Activated T-cell treated with anti-CD3 and anti-CD28 coated beads, Interleukin-2, amount 50 U/mL, for 72 hours (primary cell): Measurements from ENCODE around the gene PGAP3. TPM values are rescaled to one million over a fixed set of nuclear protein-coding genes. Genes with fewer than 3 reads are reported as not detected.
"Not testable (repeated sequence)": the region's sequence is repeated elsewhere in the genome, so short reads cannot be mapped to it uniquely, and the experiment has no call there.

Experiments used
- ATAC-seq, 2 donors: fragments of 150-1000 bp; cut with Tn5 transposase; replicated peaks in 1 of 2; 2 replicates each; pipeline ENCODE4 v1.10.0; 2021; ENCODE audit warnings: moderate library complexity in 2 of 2, mild to moderate bottlenecking in 1 of 2
- DNase-seq, 2 donors: peaks; one replicate each; pipeline ENCODE4 v3.0.0; 2021 to 2022; ENCODE audit warnings: mixed read lengths in 1 of 2
- H3K27ac Mint-ChIP-seq: one replicate; pipeline ENCODE4 v1.8.0; 2022; ENCODE audit warnings: mild to moderate bottlenecking, moderate library complexity, mixed read lengths
- H3K27me3 Mint-ChIP-seq: one replicate; pipeline ENCODE4 v1.8.0; 2022; ENCODE audit warnings: low read depth, mixed read lengths
- H3K36me3 Mint-ChIP-seq, 2 donors: one replicate each; pipeline ENCODE4 v1.8.0; 2022; ENCODE audit warnings: mixed read lengths in 2 of 2, mild to moderate bottlenecking in 1 of 2; ENCODE audit not compliant: insufficient read depth in 2 of 2
- H3K4me1 Mint-ChIP-seq: one replicate; pipeline ENCODE4 v1.8.0; 2022; ENCODE audit warnings: low read depth, mixed read lengths
- H3K4me3 Mint-ChIP-seq, 2 donors: one replicate each; pipeline ENCODE4 v1.8.0; 2022; ENCODE audit warnings: mild to moderate bottlenecking in 2 of 2, mixed read lengths in 2 of 2, moderate library complexity in 2 of 2
- H3K9me3 Mint-ChIP-seq, 2 donors: one replicate each; pipeline ENCODE4 v1.8.0; 2022; ENCODE audit warnings: mixed read lengths in 2 of 2
- total RNA-seq, 2 donors: library from RNA; stranded (reverse); gene quantifications; one replicate each; pipeline ENCODE4 v1.2.3, GENCODE V29; 2022

The PGAP3 gene, protein sequence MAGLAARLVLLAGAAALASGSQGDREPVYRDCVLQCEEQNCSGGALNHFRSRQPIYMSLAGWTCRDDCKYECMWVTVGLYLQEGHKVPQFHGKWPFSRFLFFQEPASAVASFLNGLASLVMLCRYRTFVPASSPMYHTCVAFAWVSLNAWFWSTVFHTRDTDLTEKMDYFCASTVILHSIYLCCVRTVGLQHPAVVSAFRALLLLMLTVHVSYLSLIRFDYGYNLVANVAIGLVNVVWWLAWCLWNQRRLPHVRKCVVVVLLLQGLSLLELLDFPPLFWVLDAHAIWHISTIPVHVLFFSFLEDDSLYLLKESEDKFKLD
- 10 to 100 TPM in 1 of 2 donors, 1 to 10 TPM in 1; 8.5 to 12.8 TPM for total RNA-seq

DNA sequence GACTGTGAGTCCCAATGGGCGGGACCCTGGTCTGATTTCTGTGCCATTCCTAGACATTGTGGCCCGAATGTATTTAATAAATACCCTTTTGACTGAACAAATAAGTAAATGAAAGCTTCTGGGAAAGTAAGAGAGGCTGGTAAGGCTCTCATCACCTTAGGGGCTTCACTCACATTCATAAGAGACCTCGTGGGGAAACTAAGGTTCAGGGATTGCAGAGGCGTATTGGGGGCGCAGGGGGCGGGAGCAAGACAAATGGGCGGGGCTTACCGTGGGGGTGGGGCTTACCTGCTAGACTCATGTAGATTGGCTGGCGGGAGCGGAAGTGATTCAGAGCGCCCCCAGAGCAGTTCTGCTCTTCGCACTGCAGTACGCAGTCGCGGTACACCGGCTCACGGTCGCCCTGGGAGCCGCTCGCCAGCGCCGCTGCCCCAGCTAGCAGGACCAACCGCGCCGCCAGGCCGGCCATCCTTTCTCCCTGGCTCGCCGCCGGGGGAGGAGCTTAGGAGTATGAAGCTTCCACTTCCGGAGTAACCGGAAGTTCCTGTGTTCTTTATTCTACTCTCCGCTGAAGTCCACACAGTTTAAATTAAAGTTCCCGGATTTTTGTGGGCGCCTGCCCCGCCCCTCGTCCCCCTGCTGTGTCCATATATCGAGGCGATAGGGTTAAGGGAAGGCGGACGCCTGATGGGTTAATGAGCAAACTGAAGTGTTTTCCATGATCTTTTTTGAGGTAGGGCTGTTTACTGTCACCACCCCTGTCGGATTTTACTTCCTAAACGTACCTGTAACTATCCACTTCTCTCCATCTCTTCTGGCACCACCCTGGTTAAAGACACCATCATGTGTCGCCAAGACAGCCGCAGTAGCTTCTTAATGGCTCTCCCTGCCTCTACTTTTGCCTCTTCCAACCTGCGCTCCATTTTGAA is at the start of gene PGAP3:
Gene PGAP3, minus strand, starts transcription at position 512 of the 929 bp plus-strand sequence. Its CDS starts 43 bp downstream, at position 469.
- Mint-ChIP-seq H3K4me1 (peaks cover 27% of the 10 kb centered on the region), H3K27ac (peak within 1 kb of the TSS; percentile 98), H3K4me3 (peak within 1 kb of the TSS; percentile 94 to 96), H3K9me3 (no peaks in the 10 kb centered on the region), H3K36me3 (peaks cover 6 to 8% of the 10 kb centered on the region in 2 donors), H3K27me3 (no peaks in the 10 kb centered on the region)
- DNase-seq, result peak; percentile 90 to 92
- peak; percentile 96 to 97 for ATAC-seq

DNA sequence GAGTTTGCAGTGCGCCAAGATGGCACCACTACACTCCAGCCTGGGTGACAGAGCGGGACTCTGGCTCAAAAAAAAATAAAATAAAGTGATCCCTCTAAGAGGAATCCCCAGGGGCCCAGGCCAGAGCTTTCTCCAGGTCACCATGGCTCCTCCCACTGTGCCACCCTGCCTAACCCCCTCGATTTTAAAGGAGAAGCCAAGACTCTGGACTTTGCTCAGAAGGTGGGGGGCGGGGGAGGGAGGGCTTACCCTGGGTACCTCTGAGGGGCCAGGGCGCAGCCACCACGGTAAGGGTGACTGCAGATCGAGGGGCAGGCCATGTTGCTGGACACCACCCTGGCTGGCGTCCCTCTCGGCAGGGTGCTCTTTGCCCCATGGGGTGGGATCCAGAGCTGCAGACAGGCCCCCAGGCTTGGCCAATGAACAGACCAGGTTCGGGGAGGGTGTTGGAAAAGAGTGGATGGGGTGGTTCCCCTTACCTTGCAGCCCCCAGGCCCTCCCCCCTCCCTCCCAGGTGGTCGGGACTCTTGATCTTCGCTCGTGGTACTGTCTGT is 49.4 kb upstream of the PGAP3 start:
- H3K36me3 Mint-ChIP-seq, result no peaks in the 10 kb centered on the region
- no peak for ATAC-seq
- H3K27ac Mint-ChIP-seq, result no peak overlapping the region
- no peak for DNase-seq
- peaks cover 12% of the 10 kb centered on the region for H3K27me3 Mint-ChIP-seq
- peaks cover 42% of the 10 kb centered on the region for H3K4me1 Mint-ChIP-seq
- H3K4me3 Mint-ChIP-seq, result peak overlapping the region; percentile 44 to 93
- no peaks in the 10 kb centered on the region for H3K9me3 Mint-ChIP-seq

DNA sequence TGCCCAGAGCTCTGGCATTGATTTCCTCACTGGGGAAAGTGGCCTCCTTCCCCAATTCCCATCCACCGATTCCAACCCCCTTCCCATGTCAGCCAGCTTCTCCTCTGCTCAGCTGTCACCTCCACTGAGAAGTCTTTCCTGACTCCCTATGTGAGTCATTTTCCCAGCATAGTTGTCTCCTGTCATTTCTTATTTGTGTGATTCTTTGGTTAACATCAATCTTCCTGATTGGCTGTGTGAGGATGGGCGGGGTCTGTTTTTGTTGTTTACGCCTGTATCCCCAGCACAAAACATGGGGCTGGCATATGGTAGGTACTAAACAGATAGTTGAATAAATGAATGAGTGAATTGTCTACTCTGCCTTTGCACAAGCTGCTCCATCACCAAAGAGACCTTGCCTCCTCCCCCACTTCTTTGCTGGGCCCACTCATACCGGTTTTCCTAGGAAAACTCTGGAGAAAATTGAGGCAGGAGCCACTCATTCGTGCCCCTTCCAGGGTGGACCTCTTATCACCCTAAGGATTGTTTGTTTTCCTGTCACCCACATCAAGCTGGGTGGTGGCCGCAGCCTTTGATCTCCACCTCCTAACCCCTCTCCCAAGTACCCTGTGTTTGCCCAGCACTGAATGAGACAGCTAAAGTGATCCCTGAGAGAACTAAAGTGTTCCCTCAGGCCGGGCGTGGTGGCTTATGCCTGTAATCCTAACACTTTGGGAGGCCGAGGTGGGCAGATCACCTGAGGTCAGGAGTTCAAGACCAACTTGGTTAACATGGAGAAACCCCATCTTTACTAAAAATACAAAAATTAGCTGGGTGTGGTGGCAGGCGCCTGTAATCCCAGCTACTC is 48.7 kb upstream of the PGAP3 start:
- ATAC-seq, result no peak
- Mint-ChIP-seq H3K9me3 (no peaks in the 10 kb centered on the region), H3K36me3 (no peaks in the 10 kb centered on the region), H3K27me3 (peaks cover 12% of the 10 kb centered on the region), H3K27ac (no peak overlapping the region), H3K4me1 (peaks cover 42% of the 10 kb centered on the region), H3K4me3 (no peak overlapping the region)
- no peak for DNase-seq

DNA sequence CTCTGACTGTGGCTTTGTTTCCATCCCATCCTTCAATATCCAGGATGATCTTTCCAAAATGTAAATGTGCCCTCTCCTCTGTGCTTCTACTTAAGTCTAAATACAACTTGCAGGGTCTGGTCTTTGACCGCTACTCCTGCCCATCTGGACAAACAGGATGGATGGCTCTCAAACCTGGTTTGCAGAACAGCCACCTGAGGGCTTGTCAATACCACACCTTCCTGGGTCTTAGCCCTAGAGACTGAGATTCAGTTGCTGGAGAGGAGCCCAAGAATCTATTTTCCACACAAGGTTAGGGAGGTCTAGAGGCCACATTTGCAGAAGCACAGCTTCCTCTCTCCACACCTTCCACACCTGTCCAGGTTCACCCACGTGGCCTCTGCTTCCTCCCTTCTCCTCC is 48.0 kb upstream of the PGAP3 start:
- Mint-ChIP-seq H3K36me3 (no peaks in the 10 kb centered on the region), H3K9me3 (no peaks in the 10 kb centered on the region), H3K27ac (no peak overlapping the region), H3K4me1 (peaks cover 40% of the 10 kb centered on the region), H3K4me3 (no peak overlapping the region), H3K27me3 (peaks cover 12% of the 10 kb centered on the region)
- DNase-seq (no peak), ATAC-seq (no peak)

DNA sequence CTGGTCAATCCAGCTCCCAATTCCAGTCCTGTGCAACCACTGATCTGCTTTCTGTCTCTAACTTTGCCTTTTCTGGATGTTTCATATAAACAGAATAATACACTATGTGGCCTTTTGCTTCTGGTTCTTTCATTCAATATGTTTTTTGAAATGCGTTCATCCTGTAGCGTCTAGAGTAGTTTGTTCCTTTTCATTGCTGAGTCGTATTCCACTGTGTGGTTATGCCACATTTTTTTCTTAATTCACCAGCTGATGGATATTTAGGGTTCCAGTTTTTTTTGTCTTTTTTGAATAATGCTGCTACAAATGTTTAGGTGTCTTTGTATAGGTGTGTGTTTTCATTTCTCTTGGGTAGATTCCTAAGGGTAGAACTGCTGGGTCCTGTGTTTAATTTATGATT is 44.7 kb upstream of the PGAP3 start:
- Mint-ChIP-seq H3K27ac (no peak overlapping the region), H3K4me3 (peak overlapping the region in 1 of 2 donors; percentile 13), H3K9me3 (no peaks in the 10 kb centered on the region), H3K27me3 (peaks cover 12% of the 10 kb centered on the region), H3K4me1 (peaks cover 27% of the 10 kb centered on the region), H3K36me3 (no peaks in the 10 kb centered on the region)
- DNase-seq, result no peak
- ATAC-seq, result no peak

DNA sequence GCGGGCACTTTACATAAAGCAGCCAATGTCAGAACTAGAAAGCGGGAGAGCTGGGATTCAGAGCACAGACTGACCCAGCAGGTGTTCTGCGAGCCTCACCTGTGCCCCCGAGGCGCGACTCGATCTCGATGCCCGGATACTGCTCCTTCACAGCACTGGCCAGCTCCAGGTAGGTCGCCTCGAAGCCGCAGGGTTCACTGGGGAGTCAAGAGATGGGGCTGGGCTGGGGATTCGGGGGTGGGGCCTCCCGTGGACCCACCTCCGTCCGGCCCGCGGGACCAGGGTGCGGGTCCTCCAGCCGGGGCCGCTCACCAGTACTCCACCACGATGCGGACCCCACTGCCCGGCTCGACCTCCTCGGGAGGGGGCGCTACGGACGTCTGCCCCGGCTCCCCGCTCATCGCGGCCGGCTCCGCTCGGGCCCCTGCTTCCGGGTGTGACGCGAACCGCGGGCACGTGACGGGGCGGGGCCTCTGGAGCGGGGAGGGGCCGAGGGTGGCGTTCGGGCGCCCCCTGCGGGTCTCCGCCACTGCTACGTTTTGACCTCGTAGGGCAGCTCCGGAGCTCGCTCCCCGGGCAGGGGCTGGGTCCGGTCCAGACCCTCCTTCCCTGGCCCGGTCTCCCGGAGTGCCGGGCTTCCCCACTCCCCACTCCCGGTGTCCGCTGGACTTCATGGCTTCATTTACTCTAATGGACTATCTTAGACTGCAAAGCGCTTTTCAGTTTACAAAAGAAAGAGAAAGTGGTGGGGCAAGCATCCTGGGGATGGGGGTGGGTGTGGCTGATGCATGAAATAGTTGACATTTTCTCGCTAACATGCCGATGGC is 42.5 kb upstream of the PGAP3 start, which contains the start of gene MIEN1:
Gene MIEN1, minus strand, starts transcription at position 438 of the 827 bp plus-strand sequence. Its CDS starts 37 bp downstream, at position 401.
- H3K36me3 Mint-ChIP-seq, result peaks cover 0 to 3% of the 10 kb centered on the region in 2 donors
- H3K4me1 Mint-ChIP-seq, result peaks cover 18% of the 10 kb centered on the region
- ATAC-seq (peak; percentile 95 to 96), DNase-seq (peak; percentile 94 to 98)
- H3K27ac Mint-ChIP-seq, result peak within 1 kb of the TSS; percentile 79
- H3K4me3 Mint-ChIP-seq, result peak within 1 kb of the TSS; percentile 95 to 97
- H3K9me3 Mint-ChIP-seq, result no peaks in the 10 kb centered on the region
- H3K27me3 Mint-ChIP-seq, result no peaks in the 10 kb centered on the region

DNA sequence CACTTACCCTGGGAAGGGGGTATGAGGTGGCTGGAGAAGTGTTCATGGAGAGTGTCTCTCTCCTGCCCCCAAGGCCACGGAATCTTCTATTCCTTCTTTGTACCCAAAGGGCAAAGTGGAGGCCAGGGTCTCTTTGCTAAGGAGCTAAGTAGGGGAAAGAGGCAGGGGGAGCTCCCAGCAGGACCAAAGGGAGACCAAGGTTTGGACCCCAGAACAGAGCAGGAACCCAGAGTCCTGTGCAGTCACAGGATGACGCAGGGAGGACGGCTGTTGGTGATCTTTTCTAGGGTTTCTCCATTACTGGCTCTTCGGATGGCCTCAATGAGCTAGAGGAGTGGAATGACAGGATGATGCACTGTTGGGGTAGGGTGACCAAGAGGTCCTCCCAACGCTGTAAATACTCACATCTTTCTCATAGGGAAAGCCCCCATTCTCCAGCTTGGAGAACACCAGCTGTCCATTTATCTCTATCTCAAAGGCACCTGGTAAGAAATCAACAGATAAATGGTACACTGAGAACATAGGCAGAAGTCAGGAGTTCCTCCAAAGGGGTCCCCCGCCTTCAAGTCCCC is 41.5 kb upstream of the PGAP3 start:
- peaks cover 18% of the 10 kb centered on the region for H3K4me1 Mint-ChIP-seq

DNA sequence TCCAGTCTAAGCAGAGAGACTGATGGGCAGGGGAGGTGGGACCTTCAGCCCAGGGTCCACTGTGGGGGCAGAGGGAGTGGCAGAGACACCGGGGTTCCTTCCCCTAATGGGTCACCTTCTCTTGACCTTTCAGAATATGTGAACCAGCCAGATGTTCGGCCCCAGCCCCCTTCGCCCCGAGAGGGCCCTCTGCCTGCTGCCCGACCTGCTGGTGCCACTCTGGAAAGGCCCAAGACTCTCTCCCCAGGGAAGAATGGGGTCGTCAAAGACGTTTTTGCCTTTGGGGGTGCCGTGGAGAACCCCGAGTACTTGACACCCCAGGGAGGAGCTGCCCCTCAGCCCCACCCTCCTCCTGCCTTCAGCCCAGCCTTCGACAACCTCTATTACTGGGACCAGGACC is 39.7 kb upstream of the PGAP3 start:
- no peak overlapping the region for H3K4me3 Mint-ChIP-seq
- peaks cover 18% of the 10 kb centered on the region for H3K4me1 Mint-ChIP-seq
- ATAC-seq (no peak), DNase-seq (no peak)
- no peaks in the 10 kb centered on the region for H3K27me3 Mint-ChIP-seq
- no peaks in the 10 kb centered on the region for H3K9me3 Mint-ChIP-seq
- peaks cover 0 to 3% of the 10 kb centered on the region in 2 donors for H3K36me3 Mint-ChIP-seq
- no peak overlapping the region for H3K27ac Mint-ChIP-seq

More for the DNA sequence above, 41.5 kb upstream of the PGAP3 start:
- DNase-seq (no peak), ATAC-seq (no peak)
- H3K27me3 Mint-ChIP-seq, result no peaks in the 10 kb centered on the region
- peaks cover 0 to 3% of the 10 kb centered on the region in 2 donors for H3K36me3 Mint-ChIP-seq
- H3K27ac Mint-ChIP-seq, result peak overlapping the region; percentile 79
- peak overlapping the region; percentile 95 to 97 for H3K4me3 Mint-ChIP-seq
- no peaks in the 10 kb centered on the region for H3K9me3 Mint-ChIP-seq

DNA sequence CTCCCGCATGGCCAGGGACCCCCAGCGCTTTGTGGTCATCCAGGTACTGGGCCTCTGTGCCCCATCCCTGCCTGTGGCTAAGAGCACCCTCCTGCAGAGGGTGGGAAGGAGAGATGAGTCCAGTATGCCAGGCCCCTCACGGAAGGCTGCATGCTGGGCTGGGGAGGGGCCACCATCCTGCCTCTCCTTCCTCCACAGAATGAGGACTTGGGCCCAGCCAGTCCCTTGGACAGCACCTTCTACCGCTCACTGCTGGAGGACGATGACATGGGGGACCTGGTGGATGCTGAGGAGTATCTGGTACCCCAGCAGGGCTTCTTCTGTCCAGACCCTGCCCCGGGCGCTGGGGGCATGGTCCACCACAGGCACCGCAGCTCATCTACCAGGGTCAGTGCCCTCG is 38.8 kb upstream of the PGAP3 start:
- Mint-ChIP-seq H3K4me3 (no peak overlapping the region), H3K9me3 (no peaks in the 10 kb centered on the region), H3K27ac (no peak overlapping the region), H3K27me3 (no peaks in the 10 kb centered on the region), H3K4me1 (peaks cover 18% of the 10 kb centered on the region), H3K36me3 (peaks cover 0 to 3% of the 10 kb centered on the region in 2 donors)
- no peak for ATAC-seq
- no peak for DNase-seq

DNA sequence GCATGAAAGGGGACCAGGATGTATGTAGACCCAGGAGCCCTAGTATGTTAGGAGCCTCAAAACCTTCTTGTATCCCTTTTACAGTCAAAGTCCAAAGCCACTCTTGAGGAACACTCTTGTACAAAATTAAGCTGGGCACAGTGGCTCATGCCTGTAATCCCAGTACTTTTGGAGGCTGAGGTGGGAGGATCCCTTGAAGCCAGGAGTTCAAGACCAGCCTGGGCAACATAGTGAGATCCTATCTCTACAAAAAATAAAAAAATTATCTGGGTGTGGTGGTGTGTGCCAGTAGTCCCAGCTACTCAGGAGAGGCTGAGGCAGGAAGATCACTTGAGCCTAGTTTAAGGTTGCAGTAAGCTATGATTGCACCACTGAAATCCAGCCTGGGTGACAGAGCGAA is 38.1 kb upstream of the PGAP3 start:
- not testable (repeated sequence) for DNase-seq, H3K27me3 Mint-ChIP-seq, H3K9me3 Mint-ChIP-seq, H3K36me3 Mint-ChIP-seq, ATAC-seq, H3K27ac Mint-ChIP-seq, H3K4me3 Mint-ChIP-seq
- peaks cover 18% of the 10 kb centered on the region for H3K4me1 Mint-ChIP-seq

DNA sequence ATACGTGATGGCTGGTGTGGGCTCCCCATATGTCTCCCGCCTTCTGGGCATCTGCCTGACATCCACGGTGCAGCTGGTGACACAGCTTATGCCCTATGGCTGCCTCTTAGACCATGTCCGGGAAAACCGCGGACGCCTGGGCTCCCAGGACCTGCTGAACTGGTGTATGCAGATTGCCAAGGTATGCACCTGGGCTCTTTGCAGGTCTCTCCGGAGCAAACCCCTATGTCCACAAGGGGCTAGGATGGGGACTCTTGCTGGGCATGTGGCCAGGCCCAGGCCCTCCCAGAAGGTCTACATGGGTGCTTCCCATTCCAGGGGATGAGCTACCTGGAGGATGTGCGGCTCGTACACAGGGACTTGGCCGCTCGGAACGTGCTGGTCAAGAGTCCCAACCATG is 36.9 kb upstream of the PGAP3 start:
- ATAC-seq (no peak), DNase-seq (no peak)
- H3K27ac Mint-ChIP-seq, result no peak overlapping the region
- no peak overlapping the region for H3K4me3 Mint-ChIP-seq
- no peaks in the 10 kb centered on the region for H3K9me3 Mint-ChIP-seq
- H3K27me3 Mint-ChIP-seq, result no peaks in the 10 kb centered on the region
- peaks cover 0 to 3% of the 10 kb centered on the region in 2 donors for H3K36me3 Mint-ChIP-seq
- H3K4me1 Mint-ChIP-seq, result peaks cover 14% of the 10 kb centered on the region
